ENCODE measurements around the gene DUSP1. TPM values are rescaled to one million over a fixed set of nuclear protein-coding genes. Genes with fewer than 3 reads are reported as not detected.
"Not testable (repeated sequence)": the region's sequence is repeated elsewhere in the genome, so short reads cannot be mapped to it uniquely, and the experiment has no call there.

Gene DUSP1
- total RNA-seq, 1 experiment from 2014 or later, result 11.5 TPM

- no peak overlapping the region for H3K4me3 ChIP-seq (ENCODE audit: insufficient read depth, low read depth, low read length)
- no peaks in the 10 kb centered on the region for H3K27me3 ChIP-seq (ENCODE audit: control insufficient read depth, insufficient read depth, low read length)
- DNase-seq, result no peak
- no peaks in the 10 kb centered on the region for H3K36me3 ChIP-seq (replicated peaks; ENCODE audit: control insufficient read depth, insufficient read depth, low read length)
Measured at GRCh38 chr5:172790496-172790889, 19.5 kb upstream of the DUSP1 start.

- H3K36me3 ChIP-seq (replicated peaks; ENCODE audit: control insufficient read depth, insufficient read depth, low read length), result no peaks in the 10 kb centered on the region
- no peak for DNase-seq
- no peaks in the 10 kb centered on the region for H3K27me3 ChIP-seq (ENCODE audit: control insufficient read depth, insufficient read depth, low read length)
- no peak overlapping the region for H3K4me3 ChIP-seq (ENCODE audit: insufficient read depth, low read depth, low read length)
Measured at GRCh38 chr5:172789687-172790495, 18.9 kb upstream of the DUSP1 start.

- DNase-seq, result no peak
- Histone ChIP-seq H3K36me3 (replicated peaks; ENCODE audit: control insufficient read depth, insufficient read depth, low read length) (no peaks in the 10 kb centered on the region), H3K4me3 (ENCODE audit: insufficient read depth, low read depth, low read length) (no peak overlapping the region), H3K27me3 (ENCODE audit: control insufficient read depth, insufficient read depth, low read length) (no peaks in the 10 kb centered on the region)
Measured at GRCh38 chr5:172788771-172789686, 18.0 kb upstream of the DUSP1 start.

- not testable (repeated sequence) for H3K27me3 ChIP-seq (ENCODE audit: control insufficient read depth, insufficient read depth, low read length); H3K4me3 ChIP-seq (ENCODE audit: insufficient read depth, low read depth, low read length); H3K36me3 ChIP-seq (replicated peaks; ENCODE audit: control insufficient read depth, insufficient read depth, low read length); DNase-seq
Measured at GRCh38 chr5:172787538-172787937, 16.5 kb upstream of the DUSP1 start.

- no peak overlapping the region for H3K4me3 ChIP-seq (ENCODE audit: insufficient read depth, low read depth, low read length)
- DNase-seq, result no peak
- H3K27me3 ChIP-seq (ENCODE audit: control insufficient read depth, insufficient read depth, low read length), result no peaks in the 10 kb centered on the region
- H3K36me3 ChIP-seq (replicated peaks; ENCODE audit: control insufficient read depth, insufficient read depth, low read length), result no peaks in the 10 kb centered on the region
Measured at GRCh38 chr5:172786736-172787462, 15.9 kb upstream of the DUSP1 start.

- H3K27me3 ChIP-seq (ENCODE audit: control insufficient read depth, insufficient read depth, low read length), result no peaks in the 10 kb centered on the region
- H3K4me3 ChIP-seq (ENCODE audit: insufficient read depth, low read depth, low read length), result no peak overlapping the region
- no peak for DNase-seq
- no peaks in the 10 kb centered on the region for H3K36me3 ChIP-seq (replicated peaks; ENCODE audit: control insufficient read depth, insufficient read depth, low read length)
Measured at GRCh38 chr5:172785429-172786088, 14.6 kb upstream of the DUSP1 start.

- H3K27me3 ChIP-seq (ENCODE audit: control insufficient read depth, insufficient read depth, low read length); DNase-seq; H3K36me3 ChIP-seq (replicated peaks; ENCODE audit: control insufficient read depth, insufficient read depth, low read length); H3K4me3 ChIP-seq (ENCODE audit: insufficient read depth, low read depth, low read length): not testable (repeated sequence)
Measured at GRCh38 chr5:172784162-172784561, 13.2 kb upstream of the DUSP1 start.

- H3K36me3 ChIP-seq (replicated peaks; ENCODE audit: control insufficient read depth, insufficient read depth, low read length); H3K4me3 ChIP-seq (ENCODE audit: insufficient read depth, low read depth, low read length); H3K27me3 ChIP-seq (ENCODE audit: control insufficient read depth, insufficient read depth, low read length); DNase-seq: not testable (repeated sequence)
Measured at GRCh38 chr5:172783319-172783718, 12.3 kb upstream of the DUSP1 start.

- DNase-seq, result no peak
- no peak overlapping the region for H3K4me3 ChIP-seq (ENCODE audit: insufficient read depth, low read depth, low read length)
Measured at GRCh38 chr5:172782169-172783039, 11.4 kb upstream of the DUSP1 start.

GRCh38 chr5:172779691-172780341, 8.8 kb upstream of the DUSP1 start:
- Histone ChIP-seq H3K27me3 (ENCODE audit: control insufficient read depth, insufficient read depth, low read length) (no peaks in the 10 kb centered on the region), H3K4me3 (ENCODE audit: insufficient read depth, low read depth, low read length) (no peak overlapping the region), H3K36me3 (replicated peaks; ENCODE audit: control insufficient read depth, insufficient read depth, low read length) (no peaks in the 10 kb centered on the region)
- no peak for DNase-seq

More at GRCh38 chr5:172782169-172783039, 11.4 kb upstream of the DUSP1 start:
- H3K36me3 ChIP-seq (replicated peaks; ENCODE audit: control insufficient read depth, insufficient read depth, low read length), result no peaks in the 10 kb centered on the region
- no peaks in the 10 kb centered on the region for H3K27me3 ChIP-seq (ENCODE audit: control insufficient read depth, insufficient read depth, low read length)

- Histone ChIP-seq H3K4me3 (ENCODE audit: insufficient read depth, low read depth, low read length) (no peak overlapping the region), H3K36me3 (replicated peaks; ENCODE audit: control insufficient read depth, insufficient read depth, low read length) (no peaks in the 10 kb centered on the region), H3K27me3 (ENCODE audit: control insufficient read depth, insufficient read depth, low read length) (peaks cover 3% of the 10 kb centered on the region; the same call in 1 of the 2 replicates)
- no peak for DNase-seq
Measured at GRCh38 chr5:172777881-172778814, 7.2 kb upstream of the DUSP1 start.

GRCh38 chr5:172776235-172776594, 5.2 kb upstream of the DUSP1 start:
- H3K36me3 ChIP-seq (replicated peaks; ENCODE audit: control insufficient read depth, insufficient read depth, low read length), result no peaks in the 10 kb centered on the region
- H3K27me3 ChIP-seq (ENCODE audit: control insufficient read depth, insufficient read depth, low read length), result peaks cover 3% of the 10 kb centered on the region; the same call in 1 of the 2 replicates
- no peak for DNase-seq
- H3K4me3 ChIP-seq (ENCODE audit: insufficient read depth, low read depth, low read length), result no peak overlapping the region
